A549 (cell line): ENCODE data around the gene SLC45A2. TPM values are rescaled to one million over a fixed set of nuclear protein-coding genes. Genes with fewer than 3 reads are reported as not detected.

Experiments used
- ATAC-seq, 2 experiments: fragments of 200-7000 bp in 1 of 2; fragments of >200 bp in 1 of 2; cut with Nextera tagmentation in 1 of 2; cut with Tn5 transposase in 1 of 2; 3 replicates each; pipeline versions ENCODE4 v1.8.0 to v1.9.1; 2018 to 2020; ENCODE audit warnings: mild to moderate bottlenecking in 1 of 2, moderate library complexity in 1 of 2
- CTCF ChIA-PET: fragments of 300-600 bp; sonication (Branson Sonifier 250); formaldehyde crosslinking; extraction: SDS; loops from one replicate; lab custom pipeline; 2021; ENCODE audit warnings: antibody characterized with exemption, inconsistent platforms; lab: Yijun Ruan, JAX
- POLR2A ChIA-PET: fragments of 350-600 bp; formaldehyde crosslinking; extraction: SDS; loops from one replicate; lab custom pipeline; 2021; ENCODE audit warnings: antibody characterized with exemption, inconsistent platforms; lab: Yijun Ruan, JAX
- DNase-seq, 2 experiments: peaks; one replicate each; pipeline versions ENCODE4 v3.0.0 to v3.0.0-alpha.2; 2011 to 2016; ENCODE audit warnings: low read depth in 1 of 2, low spot score in 1 of 2
- FAIRE-seq: peaks from 2 replicates; lab custom pipeline; 2011; peaks lifted over from hg19 to GRCh38; lab: Jason Lieb, UNC
- H3K27ac ChIP-seq, 2 experiments: fragments of >200 bp; sonication (Bioruptor Twin); formaldehyde crosslinking; 3 replicates each; pipeline ENCODE4 v1.5.1; 2016 to 2017
- H3K4me1 ChIP-seq: fragments of >200 bp; sonication (Bioruptor Twin); formaldehyde crosslinking; 3 replicates; pipeline ENCODE4 v1.6.1; 2016
- H3K4me2 ChIP-seq: fragments of >200 bp; sonication (Bioruptor Twin); formaldehyde crosslinking; 3 replicates; pipeline ENCODE4 v1.6.1; 2016
- H3K4me3 ChIP-seq: fragments of >200 bp; sonication (Bioruptor Twin); formaldehyde crosslinking; 3 replicates; pipeline ENCODE4 v1.5.1; 2016
- H3K9me3 ChIP-seq: fragments of >200 bp; sonication (Bioruptor Twin); formaldehyde crosslinking; 3 replicates; pipeline ENCODE4 v1.6.1; 2016
- ATOH8 ChIP-seq: fragments of 250-450 bp; sonication (Bioruptor Pico); IDR thresholded peaks from 2 replicates; pipeline ENCODE4 v1.5.0; 2020; ENCODE audit warnings: low read depth, mild to moderate bottlenecking, moderate library complexity
- CBX8 ChIP-seq: fragments of 200-600 bp; sonication (generic); IDR thresholded peaks from 2 replicates; pipeline ENCODE4 v1.6.1; 2016
- CEBPB ChIP-seq, 2 experiments: fragments of >200 bp in 1 of 2; sonication (Bioruptor Twin) in 1 of 2; formaldehyde crosslinking in 1 of 2; IDR thresholded peaks; 2 replicates each; pipeline ENCODE4 v1.6.1; 2012 to 2016
- E2F6 ChIP-seq: IDR thresholded peaks from 2 replicates; pipeline ENCODE4 v1.6.1; 2012; ENCODE audit warnings: low read depth, borderline replicate concordance
- EHMT2 ChIP-seq: fragments of 200-600 bp; sonication (generic); IDR thresholded peaks from 2 replicates; pipeline ENCODE4 v1.6.1; 2016; ENCODE audit warnings: antibody characterized with exemption, low read depth, mild to moderate bottlenecking, moderate library complexity
- FOSB ChIP-seq: fragments of 250-450 bp; sonication (Bioruptor Pico); IDR thresholded peaks from 2 replicates; pipeline ENCODE4 v1.5.0; 2020; ENCODE audit warnings: mild to moderate bottlenecking, moderate library complexity
- FOSL2 ChIP-seq, 2 experiments: fragments of 450-650 bp in 1 of 2; fragments of >200 bp in 1 of 2; sonication (Bioruptor Twin) in 1 of 2; formaldehyde crosslinking; IDR thresholded peaks; 2 replicates each; pipeline versions ENCODE4 v1.5.0 to v1.6.1; 2016 to 2020; ENCODE audit warnings: mild to moderate bottlenecking in 1 of 2, moderate library complexity in 1 of 2
- FOXS1 ChIP-seq: fragments of 250-450 bp; sonication (Bioruptor Pico); IDR thresholded peaks from 2 replicates; pipeline ENCODE4 v1.5.0; 2020; ENCODE audit warnings: mild to moderate bottlenecking, moderate library complexity
- HDAC2 ChIP-seq: fragments of 200-600 bp; sonication (generic); IDR thresholded peaks from 2 replicates; pipeline ENCODE4 v1.6.1; 2016
- HOXB13 ChIP-seq: fragments of 250-450 bp; sonication (Bioruptor Pico); IDR thresholded peaks from 2 replicates; pipeline ENCODE4 v1.5.0; 2020; ENCODE audit warnings: low read depth, mild to moderate bottlenecking, moderate library complexity
- JUN ChIP-seq, 2 experiments: fragments of >200 bp; sonication (Bioruptor Twin); formaldehyde crosslinking; IDR thresholded peaks; 2 replicates in 1 of 2; 3 replicates in 1 of 2; pipeline ENCODE4 v1.6.1; 2016 to 2017
- JUNB ChIP-seq: fragments of >200 bp; sonication (Bioruptor Twin); formaldehyde crosslinking; IDR thresholded peaks from 2 replicates; pipeline ENCODE4 v1.6.1; 2016
- KDM5A ChIP-seq: fragments of 200-600 bp; sonication (generic); IDR thresholded peaks from 2 replicates; pipeline ENCODE4 v1.6.1; 2016; ENCODE audit warnings: antibody characterized with exemption, mild to moderate bottlenecking
- NFE2L2 ChIP-seq: fragments of 150-350 bp; conservative IDR thresholded peaks from 2 replicates; pipeline ENCODE4 v1.6.1; 2014; ENCODE audit warnings: low read length
- NR3C1 ChIP-seq: fragments of >200 bp; sonication (Bioruptor Twin); formaldehyde crosslinking; IDR thresholded peaks from 3 replicates; pipeline ENCODE4 v1.6.1; 2017
- PHF8 ChIP-seq: fragments of 200-600 bp; sonication (generic); IDR thresholded peaks from 2 replicates; pipeline ENCODE4 v1.6.1; 2016; ENCODE audit warnings: low read depth, mild to moderate bottlenecking, antibody characterized with exemption, moderate library complexity, borderline replicate concordance
- POLR2A ChIP-seq: IDR thresholded peaks from 2 replicates; pipeline ENCODE4 v1.6.1; 2012; ENCODE audit warnings: mild to moderate bottlenecking, low read length
- POLR2AphosphoS2 ChIP-seq: conservative IDR thresholded peaks from 2 replicates; pipeline ENCODE4 v1.6.1; 2012; ENCODE audit warnings: low read length, improper control_type of control experiment, inconsistent platforms
- RAD21 ChIP-seq, 2 experiments: fragments of >200 bp in 1 of 2; sonication (Bioruptor Twin) in 1 of 2; formaldehyde crosslinking in 1 of 2; IDR thresholded peaks in 1 of 2; conservative IDR thresholded peaks in 1 of 2; 2 replicates in 1 of 2; 3 replicates in 1 of 2; pipeline ENCODE4 v1.6.1; 2012 to 2018; ENCODE audit warnings: inconsistent platforms in 1 of 2
- RARB ChIP-seq: fragments of 250-450 bp; sonication (Bioruptor Pico); IDR thresholded peaks from 2 replicates; pipeline ENCODE4 v1.8.0; 2021; ENCODE audit warnings: mild to moderate bottlenecking, moderate library complexity
- SMC3 ChIP-seq: fragments of >200 bp; sonication (Bioruptor Twin); formaldehyde crosslinking; IDR thresholded peaks from 3 replicates; pipeline ENCODE4 v1.6.1; 2018; ENCODE audit warnings: inconsistent platforms
- SREBF2 ChIP-seq: fragments of 450-650 bp; IDR thresholded peaks from 2 replicates; pipeline ENCODE4 v1.6.1; 2014; ENCODE audit warnings: mild to moderate bottlenecking, moderate library complexity
- ZC3H11A ChIP-seq: fragments of 450-650 bp; IDR thresholded peaks from 2 replicates; pipeline ENCODE4 v1.6.1; 2014; ENCODE audit warnings: antibody characterized with exemption, mild to moderate bottlenecking
- WGBS: methylation state at CpG from one replicate; pipeline ENCODE4 v1.1.6; 2017; ENCODE audit errors: missing lambda C conversion rate; 5-methylcytosine and 5-hydroxymethylcytosine counted together
- polyA plus RNA-seq, 4 experiments: library from polyadenylated mRNA; depleted of rRNA in 3 of 4; stranded (reverse); fragments of >200 nt; fragmentation: RNase III in 1 of 4; extraction: RNeasy Plus Mini Kit Qiagen cat#74134 plus additional on column Dnase treatment in 1 of 4; gene quantifications; 2 replicates in 3 of 4; 3 replicates in 1 of 4; pipeline ENCODE4 v1.2.3, GENCODE V29; 2011 to 2017
- TF ChIP-seq, protein P1 (sequence below): fragments of 200-600 bp; sonication (generic); IDR thresholded peaks from 2 replicates; pipeline ENCODE4 v1.6.1; 2016; ENCODE audit warnings: antibody characterized with exemption, mild to moderate bottlenecking, moderate library complexity
- TF ChIP-seq, protein P2 (sequence below): fragments of 450-650 bp; IDR thresholded peaks from 2 replicates; pipeline ENCODE4 v1.6.1; 2014; ENCODE audit warnings: antibody characterized with exemption
- TF ChIP-seq, protein P3 (sequence below): fragments of >200 bp; sonication (Bioruptor Twin); formaldehyde crosslinking; IDR thresholded peaks from 3 replicates; pipeline ENCODE4 v1.6.1; 2016

The SLC45A2 gene
- polyA plus RNA-seq, 2 of the 4 experiments (the other 2 are of a cell fraction): not detected

DNA sequence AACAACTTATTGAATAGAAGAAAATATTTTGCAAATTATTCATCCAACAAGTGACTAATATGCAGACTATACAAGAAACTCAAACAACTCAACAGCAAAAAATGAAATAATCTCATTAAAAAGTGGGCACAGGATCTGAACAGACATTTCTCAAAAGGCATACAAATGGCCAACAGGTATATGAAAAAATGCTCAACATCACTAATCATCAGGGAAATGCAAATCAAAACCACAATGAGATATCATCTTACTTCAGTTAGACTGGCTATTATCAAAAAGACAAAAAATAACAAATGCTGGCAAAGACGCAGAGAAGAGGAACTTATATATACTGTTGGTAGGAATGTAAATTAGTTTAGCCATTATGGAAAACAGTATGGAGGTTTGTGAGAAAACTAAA lies 25.1 kb upstream of the SLC45A2 start:
- WGBS: 94% methylated on average over 1 of the region's 1 CpG
- Histone ChIP-seq H3K4me2 (no peak overlapping the region), H3K9me3 (no peaks in the 10 kb centered on the region), H3K27ac (no peak overlapping the region), H3K4me1 (peaks cover 15% of the 10 kb centered on the region; the same call in 2 of the 3 replicates), H3K4me3 (no peak overlapping the region)
- ATAC-seq (no peak), FAIRE-seq (no peak), DNase-seq (no peak)
- CTCF ChIA-PET: no interaction called here
- POLR2A ChIA-PET: no interaction called here
- TF ChIP-seq PHF8: no peak
- TF ChIP-seq, all 56 proteins: peak for 0

GRCh38 chr5:34008802-34009201 lies 24.3 kb upstream of the SLC45A2 start:
- FAIRE-seq: no peak
- POLR2A ChIA-PET: interaction anchor here (0.6 to 1.4 kb wide), 6 partner anchors 8 to 907 kb away, joined by 3 to 4 read pairs (median 4); partner anchors contain the start of genes BRIX1 and RAD1

DNA sequence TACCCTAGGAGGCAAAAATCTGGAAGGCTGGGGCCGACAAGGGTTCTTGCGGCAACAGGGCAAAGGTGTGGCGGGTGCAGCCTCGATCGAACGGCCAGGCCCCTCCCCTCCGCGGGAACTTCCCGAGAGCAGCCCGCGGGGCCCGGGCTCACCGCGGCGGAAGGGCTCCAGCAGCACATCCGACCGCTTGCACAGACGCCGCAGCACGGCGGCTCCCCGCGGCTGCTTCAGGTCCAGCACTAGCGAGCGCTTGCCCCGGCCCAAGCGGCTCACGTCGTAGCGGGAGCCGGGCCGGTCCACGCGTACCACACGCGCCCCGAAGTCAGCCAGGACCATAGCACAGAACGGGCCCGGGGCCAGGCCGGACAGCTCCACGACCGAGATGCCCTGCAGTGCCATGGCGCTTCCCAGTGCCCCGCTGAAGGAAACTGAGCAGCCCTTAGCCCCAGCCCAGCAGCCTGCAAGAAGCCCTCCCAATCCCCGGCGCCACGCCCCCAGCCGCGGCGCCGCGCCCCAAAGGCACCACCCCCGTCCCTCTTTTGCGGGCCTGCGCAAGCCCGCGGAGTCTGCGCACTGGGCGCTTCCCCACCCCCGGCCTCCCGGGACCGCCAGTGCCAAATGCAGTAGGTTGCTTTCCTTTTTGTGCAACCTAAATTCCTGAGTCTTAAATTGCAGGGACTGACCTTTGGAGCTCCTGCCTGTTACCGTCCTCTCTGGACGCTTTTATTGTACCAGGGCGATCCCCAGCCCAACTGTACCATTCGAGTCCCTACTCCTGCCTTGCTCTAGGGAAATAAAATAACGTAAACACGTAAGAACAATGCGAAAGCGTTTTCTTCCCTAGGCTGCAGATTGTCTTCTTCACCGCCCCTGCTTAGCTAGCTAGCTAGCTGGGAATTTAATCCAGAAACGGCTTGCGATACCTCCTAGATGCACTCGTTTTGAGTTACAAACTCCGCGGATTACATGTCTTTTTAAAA lies 23.4 kb upstream of the SLC45A2 start, which contains the start of gene AMACR:
Gene AMACR, minus strand, starts transcription at position 430 of the 980 bp plus-strand sequence. Its CDS starts 31 bp downstream, at position 399.
- 1% methylated on average over 43 of the region's 76 CpGs for WGBS
- POLR2A ChIA-PET: interaction anchor here (0.5 to 1.4 kb wide), 7 partner anchors 9 to 908 kb away, joined by 3 to 4 read pairs (median 4); partner anchors contain the start of genes BRIX1 and RAD1
- Histone ChIP-seq H3K4me2 (peak within 1 kb of the TSS; percentile 82), H3K9me3 (no peaks in the 10 kb centered on the region), H3K4me1 (peaks cover 15% of the 10 kb centered on the region; the same call in 2 of the 3 replicates), H3K4me3 (peak within 1 kb of the TSS; percentile 84), H3K27ac (peak within 1 kb of the TSS; percentile 93 to 94)
- peak; percentile 88 to 91 for DNase-seq
- CTCF ChIA-PET: no interaction called here
- FAIRE-seq: no peak
- peak; percentile 93 for ATAC-seq
- TF ChIP-seq RAD21 (conservative IDR thresholded peaks at IDR 0.05 in 1 of 2, IDR thresholded peaks at IDR 0.05 in 1 of 2) (no peak), EHMT2 (no peak), SREBF2 (no peak), HOXB13 (CRISPR knock-in tag) (no peak), KDM5A (no peak), CEBPB (IDR thresholded peaks at IDR 0.05) (peak in 1 of 2 experiments; percentile 62; a peak in 2 of 4 replicates), E2F6 (peak; percentile 51; the same call in 1 of the 2 replicates), JUNB (no peak), HDAC2 (no peak), RARB (CRISPR knock-in tag) (no peak), CBX8 (no peak), ZC3H11A (no peak), FOXS1 (CRISPR knock-in tag) (no peak), NFE2L2 (no peak), JUN (IDR thresholded peaks at IDR 0.05) (peak; percentile 72 to 87; a peak in 4 of 5 replicates), PHF8 (peak; percentile 57; the same call in 1 of the 2 replicates)
- TF ChIP-seq, protein P1, sequence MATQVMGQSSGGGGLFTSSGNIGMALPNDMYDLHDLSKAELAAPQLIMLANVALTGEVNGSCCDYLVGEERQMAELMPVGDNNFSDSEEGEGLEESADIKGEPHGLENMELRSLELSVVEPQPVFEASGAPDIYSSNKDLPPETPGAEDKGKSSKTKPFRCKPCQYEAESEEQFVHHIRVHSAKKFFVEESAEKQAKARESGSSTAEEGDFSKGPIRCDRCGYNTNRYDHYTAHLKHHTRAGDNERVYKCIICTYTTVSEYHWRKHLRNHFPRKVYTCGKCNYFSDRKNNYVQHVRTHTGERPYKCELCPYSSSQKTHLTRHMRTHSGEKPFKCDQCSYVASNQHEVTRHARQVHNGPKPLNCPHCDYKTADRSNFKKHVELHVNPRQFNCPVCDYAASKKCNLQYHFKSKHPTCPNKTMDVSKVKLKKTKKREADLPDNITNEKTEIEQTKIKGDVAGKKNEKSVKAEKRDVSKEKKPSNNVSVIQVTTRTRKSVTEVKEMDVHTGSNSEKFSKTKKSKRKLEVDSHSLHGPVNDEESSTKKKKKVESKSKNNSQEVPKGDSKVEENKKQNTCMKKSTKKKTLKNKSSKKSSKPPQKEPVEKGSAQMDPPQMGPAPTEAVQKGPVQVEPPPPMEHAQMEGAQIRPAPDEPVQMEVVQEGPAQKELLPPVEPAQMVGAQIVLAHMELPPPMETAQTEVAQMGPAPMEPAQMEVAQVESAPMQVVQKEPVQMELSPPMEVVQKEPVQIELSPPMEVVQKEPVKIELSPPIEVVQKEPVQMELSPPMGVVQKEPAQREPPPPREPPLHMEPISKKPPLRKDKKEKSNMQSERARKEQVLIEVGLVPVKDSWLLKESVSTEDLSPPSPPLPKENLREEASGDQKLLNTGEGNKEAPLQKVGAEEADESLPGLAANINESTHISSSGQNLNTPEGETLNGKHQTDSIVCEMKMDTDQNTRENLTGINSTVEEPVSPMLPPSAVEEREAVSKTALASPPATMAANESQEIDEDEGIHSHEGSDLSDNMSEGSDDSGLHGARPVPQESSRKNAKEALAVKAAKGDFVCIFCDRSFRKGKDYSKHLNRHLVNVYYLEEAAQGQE: no peak
- TF ChIP-seq, protein P2, sequence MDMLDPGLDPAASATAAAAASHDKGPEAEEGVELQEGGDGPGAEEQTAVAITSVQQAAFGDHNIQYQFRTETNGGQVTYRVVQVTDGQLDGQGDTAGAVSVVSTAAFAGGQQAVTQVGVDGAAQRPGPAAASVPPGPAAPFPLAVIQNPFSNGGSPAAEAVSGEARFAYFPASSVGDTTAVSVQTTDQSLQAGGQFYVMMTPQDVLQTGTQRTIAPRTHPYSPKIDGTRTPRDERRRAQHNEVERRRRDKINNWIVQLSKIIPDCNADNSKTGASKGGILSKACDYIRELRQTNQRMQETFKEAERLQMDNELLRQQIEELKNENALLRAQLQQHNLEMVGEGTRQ: no peak
- TF ChIP-seq, protein P3, sequence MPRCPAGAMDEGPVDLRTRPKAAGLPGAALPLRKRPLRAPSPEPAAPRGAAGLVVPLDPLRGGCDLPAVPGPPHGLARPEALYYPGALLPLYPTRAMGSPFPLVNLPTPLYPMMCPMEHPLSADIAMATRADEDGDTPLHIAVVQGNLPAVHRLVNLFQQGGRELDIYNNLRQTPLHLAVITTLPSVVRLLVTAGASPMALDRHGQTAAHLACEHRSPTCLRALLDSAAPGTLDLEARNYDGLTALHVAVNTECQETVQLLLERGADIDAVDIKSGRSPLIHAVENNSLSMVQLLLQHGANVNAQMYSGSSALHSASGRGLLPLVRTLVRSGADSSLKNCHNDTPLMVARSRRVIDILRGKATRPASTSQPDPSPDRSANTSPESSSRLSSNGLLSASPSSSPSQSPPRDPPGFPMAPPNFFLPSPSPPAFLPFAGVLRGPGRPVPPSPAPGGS: peak; percentile 89

More at GRCh38 chr5:34008802-34009201, 24.3 kb upstream of the SLC45A2 start:
- ATAC-seq: no peak
- Histone ChIP-seq H3K9me3 (no peaks in the 10 kb centered on the region), H3K4me1 (peaks cover 15% of the 10 kb centered on the region; the same call in 2 of the 3 replicates), H3K4me3 (peak overlapping the region; percentile 84), H3K4me2 (peak overlapping the region; percentile 82), H3K27ac (peak overlapping the region; percentile 93 to 94)
- TF ChIP-seq FOSL2 (IDR thresholded peaks at IDR 0.05) (no peak), FOSL2 (CRISPR knock-in tag; IDR thresholded peaks at IDR 0.05) (no peak), FOSB (no peak), POLR2A (no peak), SMC3 (no peak), POLR2AphosphoS2 (no peak), CBX8 (no peak), NR3C1 (no peak), CEBPB (IDR thresholded peaks at IDR 0.05) (no peak), ATOH8 (CRISPR knock-in tag) (no peak), RAD21 (conservative IDR thresholded peaks at IDR 0.05 in 1 of 2, IDR thresholded peaks at IDR 0.05 in 1 of 2) (no peak)
- 14% methylated on average over 1 of the region's 1 CpG for WGBS
- no peak for DNase-seq
- CTCF ChIA-PET: no interaction called here
